Measurements from ENCODE around the gene SKOR2.
A peak's percentile ranks its signal among the peaks of the same experiment; 100 is the strongest.

The SKOR2 gene

DNA sequence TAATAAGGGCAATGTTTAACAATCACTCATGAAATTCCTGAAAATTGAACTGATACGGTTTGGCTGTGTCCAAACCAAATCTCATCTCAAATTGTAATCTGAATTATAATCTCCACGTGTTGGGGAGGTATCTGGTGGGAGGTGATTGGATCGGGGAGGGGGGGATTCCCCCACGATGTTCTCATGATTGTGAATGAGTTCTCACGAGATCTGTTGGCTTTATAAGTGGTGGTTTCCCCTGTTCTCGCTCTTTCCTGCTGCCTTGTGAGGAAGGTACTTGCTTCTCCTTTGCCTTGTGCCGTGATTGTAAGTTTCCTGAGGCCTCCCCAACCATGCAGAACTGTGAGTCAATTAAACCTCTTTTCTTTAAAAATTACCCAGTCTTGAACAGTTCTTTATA lies 34.0 kb upstream of the SKOR2 start:
- DNase-seq (ENCODE audit: low read depth), result no peak
- TF ChIP-seq, protein P1, sequence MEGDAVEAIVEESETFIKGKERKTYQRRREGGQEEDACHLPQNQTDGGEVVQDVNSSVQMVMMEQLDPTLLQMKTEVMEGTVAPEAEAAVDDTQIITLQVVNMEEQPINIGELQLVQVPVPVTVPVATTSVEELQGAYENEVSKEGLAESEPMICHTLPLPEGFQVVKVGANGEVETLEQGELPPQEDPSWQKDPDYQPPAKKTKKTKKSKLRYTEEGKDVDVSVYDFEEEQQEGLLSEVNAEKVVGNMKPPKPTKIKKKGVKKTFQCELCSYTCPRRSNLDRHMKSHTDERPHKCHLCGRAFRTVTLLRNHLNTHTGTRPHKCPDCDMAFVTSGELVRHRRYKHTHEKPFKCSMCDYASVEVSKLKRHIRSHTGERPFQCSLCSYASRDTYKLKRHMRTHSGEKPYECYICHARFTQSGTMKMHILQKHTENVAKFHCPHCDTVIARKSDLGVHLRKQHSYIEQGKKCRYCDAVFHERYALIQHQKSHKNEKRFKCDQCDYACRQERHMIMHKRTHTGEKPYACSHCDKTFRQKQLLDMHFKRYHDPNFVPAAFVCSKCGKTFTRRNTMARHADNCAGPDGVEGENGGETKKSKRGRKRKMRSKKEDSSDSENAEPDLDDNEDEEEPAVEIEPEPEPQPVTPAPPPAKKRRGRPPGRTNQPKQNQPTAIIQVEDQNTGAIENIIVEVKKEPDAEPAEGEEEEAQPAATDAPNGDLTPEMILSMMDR (IDR thresholded peaks at IDR 0.05; ENCODE audit: insufficient read depth, low read depth, low read length, missing control alignments), result no peak
- H3K4me3 ChIP-seq (ENCODE audit: low read depth, low read length), result no peak overlapping the region

DNA sequence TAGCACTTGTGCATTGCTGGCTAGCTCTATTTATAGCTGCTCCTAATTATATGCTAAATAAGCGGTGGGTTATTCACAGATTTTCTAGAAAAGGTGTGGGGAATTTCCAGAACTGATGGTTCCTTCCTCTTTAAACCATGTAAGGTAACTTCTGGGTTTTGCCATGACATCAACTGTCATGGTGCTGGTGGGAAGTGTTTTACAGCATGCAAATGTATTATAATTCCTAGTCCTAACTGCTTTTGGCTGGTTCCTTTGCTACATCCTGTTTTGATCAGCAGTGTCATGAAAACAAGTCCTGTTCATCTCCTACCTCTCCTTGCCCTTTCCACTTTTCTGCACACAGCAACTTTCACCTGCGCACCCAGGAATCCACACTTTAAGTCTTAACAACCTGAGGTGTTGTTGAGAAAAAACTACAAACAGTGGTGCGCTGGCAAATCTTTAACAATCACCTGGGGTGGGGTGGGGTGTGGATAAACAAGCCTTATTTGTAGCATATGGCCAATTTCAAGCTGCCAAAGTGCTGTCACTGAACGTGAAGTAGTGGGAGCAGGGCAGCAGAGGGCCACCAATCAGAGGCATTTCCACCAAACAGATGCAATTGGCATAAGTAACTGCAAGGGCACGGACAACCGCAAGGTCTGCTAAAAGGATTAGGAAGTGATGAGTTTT lies 33.4 kb upstream of the SKOR2 start:
- DNase-seq (ENCODE audit: low read depth), result peak; percentile 21
- TF ChIP-seq, protein P1 (IDR thresholded peaks at IDR 0.05; ENCODE audit: insufficient read depth, low read depth, low read length, missing control alignments), result no peak
- H3K4me3 ChIP-seq (ENCODE audit: low read depth, low read length), result no peak overlapping the region

GRCh38 chr18:47283476-47283875 lies 32.0 kb upstream of the SKOR2 start:
- no peak overlapping the region for H3K4me3 ChIP-seq (ENCODE audit: low read depth, low read length)
- TF ChIP-seq, protein P1 (IDR thresholded peaks at IDR 0.05; ENCODE audit: insufficient read depth, low read depth, low read length, missing control alignments), result peak; percentile 24
- DNase-seq (ENCODE audit: low read depth), result peak; percentile 20

- TF ChIP-seq, protein P1 (IDR thresholded peaks at IDR 0.05; ENCODE audit: insufficient read depth, low read depth, low read length, missing control alignments), result no peak
- DNase-seq (ENCODE audit: low read depth), result no peak
- H3K4me3 ChIP-seq (ENCODE audit: low read depth, low read length), result no peak overlapping the region
These were observed 28.7 kb upstream of the SKOR2 start for GRCh38 chr18:47280121-47280520.

DNA sequence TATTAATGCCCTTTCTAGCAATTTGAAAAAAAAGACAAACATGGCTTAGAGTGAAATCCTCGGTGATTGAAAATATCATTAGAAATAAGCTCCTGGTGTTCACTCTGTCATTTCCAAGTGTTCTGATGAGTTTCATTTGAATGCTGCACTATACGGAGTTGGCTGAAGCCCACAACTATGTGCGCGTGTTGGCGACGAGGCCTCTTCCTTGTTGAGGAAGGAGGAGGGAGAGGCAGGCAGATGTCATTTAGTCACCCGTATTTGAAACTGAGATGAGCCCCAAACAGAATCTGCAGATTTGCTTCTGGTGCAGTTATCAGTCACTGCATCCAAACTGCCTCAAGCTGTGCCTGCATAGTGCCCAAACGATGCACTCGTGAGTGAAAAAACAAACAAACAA lies 23.5 kb upstream of the SKOR2 start:
- no peak for DNase-seq (ENCODE audit: low read depth)
- TF ChIP-seq, protein P1 (IDR thresholded peaks at IDR 0.05; ENCODE audit: insufficient read depth, low read depth, low read length, missing control alignments), result no peak
- no peak overlapping the region for H3K4me3 ChIP-seq (ENCODE audit: low read depth, low read length)

DNA sequence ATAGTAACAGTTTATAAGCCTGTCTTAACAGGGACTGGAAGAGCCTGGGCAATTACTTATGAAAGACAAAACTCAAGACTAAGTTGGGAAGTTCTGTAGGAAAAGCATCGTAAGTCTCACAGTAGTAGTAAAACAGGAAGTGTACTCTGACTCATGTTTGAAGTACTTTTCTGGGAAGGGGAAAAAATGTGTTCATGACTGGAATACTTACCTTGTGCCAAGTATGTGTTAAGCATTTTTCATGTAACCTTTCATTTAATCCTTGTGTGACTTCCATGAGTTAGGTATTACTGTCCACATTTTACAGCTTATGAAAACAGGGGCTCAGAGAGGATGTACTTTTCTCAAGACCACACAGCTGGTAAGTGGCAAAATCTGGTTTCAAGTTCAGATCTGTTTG lies 13.7 kb upstream of the SKOR2 start:
- TF ChIP-seq, protein P1 (IDR thresholded peaks at IDR 0.05; ENCODE audit: insufficient read depth, low read depth, low read length, missing control alignments), result no peak
- no peak overlapping the region for H3K4me3 ChIP-seq (ENCODE audit: low read depth, low read length)
- DNase-seq (ENCODE audit: low read depth), result no peak

- no peak for DNase-seq (ENCODE audit: low read depth)
- TF ChIP-seq, protein P1 (IDR thresholded peaks at IDR 0.05; ENCODE audit: insufficient read depth, low read depth, low read length, missing control alignments), result no peak
- H3K4me3 ChIP-seq (ENCODE audit: low read depth, low read length), result no peak overlapping the region
These were observed 12.8 kb upstream of the SKOR2 start for GRCh38 chr18:47264308-47264700.
